HEK293T (cell line): ENCODE measurements around the gene GCNT2.

Source experiments
- CTBP1 ChIP-seq: fragments of 450-650 bp; IDR thresholded peaks from 2 replicates; pipeline ENCODE4 v1.6.1; 2016; ENCODE audit warnings: borderline replicate concordance
- FOXM1 ChIP-seq: fragments of 450-650 bp; IDR thresholded peaks from 2 replicates; pipeline ENCODE4 v1.6.1; 2017; ENCODE audit warnings: mild to moderate bottlenecking, borderline replicate concordance

DNA sequence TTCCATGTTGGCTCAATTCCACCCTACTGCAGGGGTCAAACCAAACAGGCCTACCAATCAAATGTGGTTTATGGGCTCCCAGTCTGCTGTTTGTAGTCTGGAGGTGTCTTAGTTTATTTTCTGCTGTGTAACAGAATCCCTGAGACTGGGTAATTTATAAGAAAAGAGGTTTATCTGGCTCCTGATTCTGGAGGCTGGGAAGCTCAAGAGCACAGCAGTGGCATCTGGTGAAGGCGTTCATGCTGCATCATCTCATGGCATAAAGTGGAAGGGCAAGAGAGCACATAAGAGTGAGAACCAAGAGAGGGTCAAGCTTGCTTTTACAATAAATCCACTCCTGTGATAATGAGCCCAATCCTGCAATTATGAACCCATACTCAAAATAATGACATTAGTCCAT is 87.9 kb downstream of the GCNT2 start:
- no peak for TF ChIP-seq FOXM1
- no peak for TF ChIP-seq CTBP1
